Measurements from ENCODE around the gene GNL1. TPM values are rescaled to one million over a fixed set of nuclear protein-coding genes. Genes with fewer than 3 reads are reported as not detected.
"Not testable (repeated sequence)": the region's sequence is repeated elsewhere in the genome, so short reads cannot be mapped to it uniquely, and the experiment has no call there.

The GNL1 gene
- total RNA-seq, 2 donors from 2014 or later = 18.7 to 24.7 TPM

GRCh38 chr6:30497714-30498113, 58.6 kb downstream of the GNL1 start:
- H3K36me3 ChIP-seq (replicated peaks in 1 of 2; ENCODE audit: insufficient read depth in 1 of 2, low read depth in 2 of 2) = peaks cover 0 to 1% of the 10 kb centered on the region in 2 donors
- DNase-seq = no peak
- intact Hi-C loops (cut with DNase I) = no loop called here

DNA sequence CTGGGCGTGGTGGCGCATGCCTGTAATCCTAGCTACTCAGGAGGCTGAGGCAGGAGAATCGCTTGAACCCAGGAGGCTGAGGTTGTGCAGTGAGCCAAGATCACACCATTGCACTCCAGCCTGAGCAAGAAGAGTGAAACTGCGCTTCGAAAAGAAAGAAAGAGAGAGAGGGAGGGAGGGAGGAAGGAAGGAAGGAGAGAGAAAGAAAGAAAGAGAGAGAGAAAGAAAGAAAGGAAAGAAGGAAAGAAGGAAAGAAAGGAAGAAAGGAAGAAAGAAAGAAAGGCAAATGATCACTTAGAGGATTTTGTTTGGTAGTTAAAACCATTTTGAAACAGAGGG, 59.1 kb downstream of the GNL1 start:
- WGBS, 2 donors = 86 to 91% methylated on average over 5 of the region's 5 CpGs
- intact Hi-C loops (cut with DNase I); H3K4me1 ChIP-seq: not testable (repeated sequence)

More at GRCh38 chr6:30497714-30498113, 58.6 kb downstream of the GNL1 start:
- Histone ChIP-seq H3K4me3 (no peak overlapping the region), H3K27me3 (no peaks in the 10 kb centered on the region), H3K9me3 (no peaks in the 10 kb centered on the region), H3K4me1 (no peaks in the 10 kb centered on the region), H3K27ac (no peak overlapping the region)
- TF ChIP-seq CTCF (IDR thresholded peaks at IDR 0.05) (no peak), POLR2A (IDR thresholded peaks at IDR 0.05) (no peak)
- 67 to 77% methylated on average over 2 to 3 of the region's 3 CpGs for WGBS, 2 donors
- no peak for ATAC-seq

GRCh38 chr6:30495993-30496392, 60.3 kb downstream of the GNL1 start:
- Histone ChIP-seq H3K36me3 (replicated peaks in 1 of 2; ENCODE audit: insufficient read depth in 1 of 2, low read depth in 2 of 2) (peaks cover 0 to 4% of the 10 kb centered on the region in 2 donors), H3K27ac (peak overlapping the region in 2 of 4 donors; percentile 2 to 12), H3K9me3 (no peaks in the 10 kb centered on the region), H3K27me3 (no peaks in the 10 kb centered on the region), H3K4me3 (no peak overlapping the region), H3K4me1 (peaks cover 6% of the 10 kb centered on the region)
- intact Hi-C loops (cut with DNase I) = no loop called here
- ATAC-seq (no peak), DNase-seq (no peak)
- WGBS, 2 donors = 80 to 85% methylated on average over 4 of the region's 4 CpGs
- TF ChIP-seq POLR2A (IDR thresholded peaks at IDR 0.05) = no peak
- TF ChIP-seq CTCF (IDR thresholded peaks at IDR 0.05) = no peak

More for the DNA sequence above, 59.1 kb downstream of the GNL1 start:
- not testable (repeated sequence) for H3K9me3 ChIP-seq; ATAC-seq; H3K27me3 ChIP-seq; H3K36me3 ChIP-seq (replicated peaks in 1 of 2; ENCODE audit: insufficient read depth in 1 of 2, low read depth in 2 of 2); DNase-seq; H3K4me3 ChIP-seq; H3K27ac ChIP-seq

DNA sequence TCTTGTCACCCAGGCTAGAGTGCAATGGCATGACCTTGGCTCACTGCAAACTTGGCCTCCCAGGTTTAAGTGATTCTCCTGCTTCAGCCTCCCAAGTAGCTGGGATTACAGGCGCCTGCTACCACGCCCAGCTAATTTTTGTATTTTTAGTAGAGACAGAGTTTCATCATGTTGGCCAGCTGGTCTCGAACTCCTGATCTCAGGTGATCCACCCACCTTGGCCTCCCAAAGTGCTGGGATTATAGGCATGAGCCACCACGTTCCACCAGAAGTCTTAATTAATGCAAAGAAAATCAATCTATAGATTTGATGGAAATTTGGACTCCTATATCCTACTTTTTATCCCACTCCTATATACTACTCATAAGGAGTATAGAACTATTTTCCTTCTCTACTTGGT, 61.2 kb downstream of the GNL1 start:
- H3K4me3 ChIP-seq; intact Hi-C loops (cut with DNase I); DNase-seq; H3K27me3 ChIP-seq; H3K36me3 ChIP-seq (replicated peaks in 1 of 2; ENCODE audit: insufficient read depth in 1 of 2, low read depth in 2 of 2); H3K9me3 ChIP-seq; ATAC-seq; H3K27ac ChIP-seq: not testable (repeated sequence)
- 72 to 77% methylated on average over 4 of the region's 4 CpGs for WGBS, 2 donors
- peaks cover 15% of the 10 kb centered on the region for H3K4me1 ChIP-seq

GRCh38 chr6:30494291-30494861, 61.9 kb downstream of the GNL1 start:
- Histone ChIP-seq H3K4me3 (no peak overlapping the region), H3K27ac (no peak overlapping the region), H3K4me1 (peaks cover 15% of the 10 kb centered on the region), H3K27me3 (no peaks in the 10 kb centered on the region), H3K36me3 (replicated peaks in 1 of 2; ENCODE audit: insufficient read depth in 1 of 2, low read depth in 2 of 2) (peaks cover 0 to 4% of the 10 kb centered on the region in 2 donors), H3K9me3 (no peaks in the 10 kb centered on the region)
- DNase-seq = no peak
- ATAC-seq = no peak
- 71 to 85% methylated on average over 8 of the region's 8 CpGs for WGBS, 2 donors
- intact Hi-C loops (cut with DNase I) = loop anchor here (5.0 kb wide), 1 partner anchor 38 kb away; no protein-coding TSS in a partner anchor
- TF ChIP-seq POLR2A (IDR thresholded peaks at IDR 0.05) = no peak
- no peak for TF ChIP-seq CTCF (IDR thresholded peaks at IDR 0.05)

DNA sequence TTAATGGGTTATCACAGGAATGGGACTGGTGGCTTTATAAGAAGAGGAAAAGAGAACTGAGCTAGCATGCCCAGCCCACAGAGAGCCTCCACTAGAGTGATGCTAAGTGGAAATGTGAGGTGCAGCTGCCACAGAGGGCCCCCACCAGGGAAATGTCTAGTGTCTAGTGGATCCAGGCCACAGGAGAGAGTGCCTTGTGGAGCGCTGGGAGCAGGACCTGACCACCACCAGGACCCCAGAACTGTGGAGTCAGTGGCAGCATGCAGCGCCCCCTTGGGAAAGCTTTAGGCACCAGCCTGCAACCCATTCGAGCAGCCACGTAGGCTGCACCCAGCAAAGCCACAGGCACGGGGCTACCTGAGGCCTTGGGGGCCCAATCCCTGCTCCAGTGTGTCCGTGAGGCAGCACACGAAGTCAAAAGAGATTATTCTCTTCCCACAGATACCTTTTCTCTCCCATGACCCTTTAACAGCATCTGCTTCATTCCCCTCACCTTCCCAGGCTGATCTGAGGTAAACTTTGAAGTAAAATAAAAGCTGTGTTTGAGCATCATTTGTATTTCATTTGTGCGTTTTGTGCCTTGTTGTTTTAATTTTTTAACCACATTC, 62.5 kb downstream of the GNL1 start:
- Histone ChIP-seq H3K4me1 (peaks cover 18% of the 10 kb centered on the region), H3K4me3 (no peak overlapping the region), H3K27ac (no peak overlapping the region), H3K9me3 (no peaks in the 10 kb centered on the region), H3K27me3 (no peaks in the 10 kb centered on the region), H3K36me3 (replicated peaks in 1 of 2; ENCODE audit: insufficient read depth in 1 of 2, low read depth in 2 of 2) (peaks cover 0 to 4% of the 10 kb centered on the region in 2 donors)
- DNase-seq = no peak
- no peak for ATAC-seq
- TF ChIP-seq CTCF (IDR thresholded peaks at IDR 0.05) = no peak
- TF ChIP-seq POLR2A (IDR thresholded peaks at IDR 0.05) = no peak
- intact Hi-C loops (cut with DNase I) = loop anchor here (5.0 kb wide), 1 partner anchor 39 kb away; no protein-coding TSS in a partner anchor
- WGBS, 2 donors = 65 to 66% methylated on average over 8 of the region's 8 CpGs
